ENCODE results near the gene TGFA. TPM values are rescaled to one million over a fixed set of nuclear protein-coding genes. Genes with fewer than 3 reads are reported as not detected.

TGFA gene
- total RNA-seq, 2 donors from 2014 or later, result 13.5 to 18.5 TPM

DNA sequence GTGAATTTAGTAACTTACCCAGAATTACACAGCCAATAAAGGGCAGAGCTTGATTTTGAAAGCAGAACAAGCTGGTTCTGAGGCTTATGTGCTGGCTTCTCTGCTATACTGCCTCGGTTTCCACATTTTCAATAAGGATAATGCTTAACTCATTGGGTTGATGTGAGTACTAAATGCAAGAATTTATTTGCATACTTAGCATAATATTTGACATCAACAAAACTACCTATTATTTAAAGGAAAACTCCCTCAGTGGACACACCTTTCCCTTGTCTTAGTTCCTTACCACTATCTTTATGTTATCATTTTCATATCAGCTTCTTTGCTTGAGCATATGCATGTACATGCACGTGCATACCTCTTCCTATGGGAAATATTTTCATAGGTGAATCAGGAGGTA lies 3.0 kb upstream of the TGFA start:
- Histone ChIP-seq H3K9me3 (no peaks in the 10 kb centered on the region), H3K36me3 (replicated peaks in 1 of 2; ENCODE audit: insufficient read depth in 1 of 2, low read depth in 2 of 2) (no peaks in the 10 kb centered on the region), H3K4me1 (peaks cover 39% of the 10 kb centered on the region), H3K4me3 (no peak overlapping the region), H3K27ac (peak overlapping the region in 2 of 4 donors; percentile 51 to 67), H3K27me3 (no peaks in the 10 kb centered on the region)
- TF ChIP-seq, protein P1, sequence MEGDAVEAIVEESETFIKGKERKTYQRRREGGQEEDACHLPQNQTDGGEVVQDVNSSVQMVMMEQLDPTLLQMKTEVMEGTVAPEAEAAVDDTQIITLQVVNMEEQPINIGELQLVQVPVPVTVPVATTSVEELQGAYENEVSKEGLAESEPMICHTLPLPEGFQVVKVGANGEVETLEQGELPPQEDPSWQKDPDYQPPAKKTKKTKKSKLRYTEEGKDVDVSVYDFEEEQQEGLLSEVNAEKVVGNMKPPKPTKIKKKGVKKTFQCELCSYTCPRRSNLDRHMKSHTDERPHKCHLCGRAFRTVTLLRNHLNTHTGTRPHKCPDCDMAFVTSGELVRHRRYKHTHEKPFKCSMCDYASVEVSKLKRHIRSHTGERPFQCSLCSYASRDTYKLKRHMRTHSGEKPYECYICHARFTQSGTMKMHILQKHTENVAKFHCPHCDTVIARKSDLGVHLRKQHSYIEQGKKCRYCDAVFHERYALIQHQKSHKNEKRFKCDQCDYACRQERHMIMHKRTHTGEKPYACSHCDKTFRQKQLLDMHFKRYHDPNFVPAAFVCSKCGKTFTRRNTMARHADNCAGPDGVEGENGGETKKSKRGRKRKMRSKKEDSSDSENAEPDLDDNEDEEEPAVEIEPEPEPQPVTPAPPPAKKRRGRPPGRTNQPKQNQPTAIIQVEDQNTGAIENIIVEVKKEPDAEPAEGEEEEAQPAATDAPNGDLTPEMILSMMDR (IDR thresholded peaks at IDR 0.05), result no peak
- no peak for TF ChIP-seq POLR2A (IDR thresholded peaks at IDR 0.05)
- intact Hi-C loops (cut with DNase I), result no loop called here
- ATAC-seq, result no peak
- DNase-seq, result no peak
- whole genome bisulfite sequencing, 2 donors, result 47 to 49% methylated on average over 2 of the region's 2 CpGs

- Histone ChIP-seq H3K27me3 (no peaks in the 10 kb centered on the region), H3K4me1 (peaks cover 45% of the 10 kb centered on the region), H3K9me3 (no peaks in the 10 kb centered on the region), H3K4me3 (peak overlapping the region; percentile 24 to 42), H3K36me3 (replicated peaks in 1 of 2; ENCODE audit: insufficient read depth in 1 of 2, low read depth in 2 of 2) (no peaks in the 10 kb centered on the region), H3K27ac (peak overlapping the region; percentile 88 to 96 (median 94))
- WGBS, 2 donors, result 21 to 42% methylated on average over 10 to 18 of the region's 18 CpGs
- TF ChIP-seq, protein P1 (IDR thresholded peaks at IDR 0.05), result peak in 1 of 7 experiments; percentile 6
- TF ChIP-seq POLR2A (IDR thresholded peaks at IDR 0.05), result no peak
- intact Hi-C loops (cut with DNase I), result no loop called here
- no peak for DNase-seq
- no peak for ATAC-seq
These were observed 789 bp upstream of the TGFA start for GRCh38 chr2:70554338-70554892.

DNA sequence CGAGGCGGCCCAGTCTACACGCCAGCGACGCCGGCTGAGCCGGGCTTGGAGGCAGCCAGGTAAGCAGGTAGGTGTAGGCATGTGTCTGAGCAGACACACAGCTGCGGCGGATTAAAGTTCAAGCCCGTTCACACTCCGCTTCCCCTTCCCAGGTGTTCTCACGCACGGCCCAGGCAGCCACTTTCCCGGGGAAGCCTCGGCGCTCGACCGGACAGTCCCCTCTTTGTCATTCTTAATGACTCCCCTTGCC lies 367 bp downstream of the TGFA start:
- H3K27ac ChIP-seq, result peak overlapping the region; percentile 88 to 96 (median 94)

GRCh38 chr2:70552501-70553333 lies 909 bp downstream of the TGFA start:
- H3K27me3 ChIP-seq, result no peaks in the 10 kb centered on the region
- no peaks in the 10 kb centered on the region for H3K9me3 ChIP-seq
- TF ChIP-seq, protein P1 (IDR thresholded peaks at IDR 0.05), result no peak
- no peak for TF ChIP-seq POLR2A (IDR thresholded peaks at IDR 0.05)
- intact Hi-C loops (cut with DNase I), result no loop called here
- WGBS, 2 donors, result 1% methylated on average over 21 to 45 of the region's 45 CpGs
- peak overlapping the region; percentile 24 to 42 for H3K4me3 ChIP-seq
- peak overlapping the region; percentile 88 to 96 (median 94) for H3K27ac ChIP-seq
- ATAC-seq (no peak), DNase-seq (peak in 3 of 4 donors; percentile 7 to 24 (median 19))
- no peaks in the 10 kb centered on the region for H3K36me3 ChIP-seq (replicated peaks in 1 of 2; ENCODE audit: insufficient read depth in 1 of 2, low read depth in 2 of 2)
- H3K4me1 ChIP-seq, result peaks cover 40% of the 10 kb centered on the region

More for the DNA sequence above, 367 bp downstream of the TGFA start:
- TF ChIP-seq, protein P1 (IDR thresholded peaks at IDR 0.05), result no peak
- TF ChIP-seq POLR2A (IDR thresholded peaks at IDR 0.05), result no peak
- no peaks in the 10 kb centered on the region for H3K9me3 ChIP-seq
- peak; percentile 65 to 74 (median 70) for DNase-seq
- H3K36me3 ChIP-seq (replicated peaks in 1 of 2; ENCODE audit: insufficient read depth in 1 of 2, low read depth in 2 of 2), result no peaks in the 10 kb centered on the region
- H3K4me1 ChIP-seq, result peaks cover 45% of the 10 kb centered on the region
- WGBS, 2 donors, result 0 to 1% methylated on average over 2 to 18 of the region's 18 CpGs
- H3K4me3 ChIP-seq, result peak overlapping the region; percentile 24 to 42
- intact Hi-C loops (cut with DNase I), result no loop called here
- H3K27me3 ChIP-seq, result no peaks in the 10 kb centered on the region
- ATAC-seq, result peak; percentile 47

Measured in body of pancreas (tissue), 4 donors.